K562 (cell line): ENCODE measurements around the gene VPREB1. TPM values are rescaled to one million over a fixed set of nuclear protein-coding genes. Genes with fewer than 3 reads are reported as not detected.

Experiments used
- AFF1 ChIP-seq, 2 experiments: fragments of 450-650 bp; IDR thresholded peaks; 2 replicates each; pipeline ENCODE4 v1.6.1; 2018; ENCODE audit warnings: mild to moderate bottlenecking in 2 of 2, low read depth in 1 of 2; ENCODE audit not compliant: partially characterized antibody in 2 of 2
- DACH1 ChIP-seq: fragments of 450-650 bp; IDR thresholded peaks from 2 replicates; pipeline ENCODE4 v1.6.1; 2018; ENCODE audit not compliant: partially characterized antibody
- ZNF253 ChIP-seq: fragments of 250-450 bp; sonication (Bioruptor Pico); conservative IDR thresholded peaks from 2 replicates; pipeline ENCODE4 v1.6.1; 2021; ENCODE audit warnings: mild to moderate bottlenecking
- polyA plus RNA-seq, 8 experiments: library from polyadenylated mRNA; depleted of rRNA in 4 of 8; stranded (reverse) in 5 of 8; unstranded in 3 of 8; fragments of >200 nt; fragmentation: Nextera tagmentation in 2 of 8; fragmentation: Illumina TruSeq in 1 of 8; extraction: Ambion mirVana in 2 of 8; extraction: Trizol in 1 of 8; gene quantifications; 2 replicates each; pipeline versions ENCODE4 v1.2.1 to v1.2.3, GENCODE V29; 2011 to 2014; ENCODE audit warnings: inconsistent platforms in 1 of 8, missing spikeins in 1 of 8
- total RNA-seq, 7 experiments: library from RNA; depleted of rRNA in 6 of 7; stranded (reverse); fragments of >200 nt in 6 of 7; fragmentation: Illumina TruSeq in 2 of 7; extraction: Trizol in 2 of 7; gene quantifications; 2 replicates each; pipeline versions ENCODE4 v1.2.1 to v1.2.3, GENCODE V29; 2011 to 2021; ENCODE audit warnings: low replicate concordance in 1 of 7
- TF ChIP-seq, protein P1 (sequence below): sonication (generic); formaldehyde crosslinking; IDR thresholded peaks from 2 replicates; pipeline ENCODE4 v1.8.1; 2023; ENCODE audit warnings: mild to moderate bottlenecking, missing genetic modification reagents

VPREB1 gene
- total and polyA plus RNA-seq, 9 of the 15 experiments (the other 6 are each of a cell fraction or from before 2014, with no cell fraction given): not detected

DNA sequence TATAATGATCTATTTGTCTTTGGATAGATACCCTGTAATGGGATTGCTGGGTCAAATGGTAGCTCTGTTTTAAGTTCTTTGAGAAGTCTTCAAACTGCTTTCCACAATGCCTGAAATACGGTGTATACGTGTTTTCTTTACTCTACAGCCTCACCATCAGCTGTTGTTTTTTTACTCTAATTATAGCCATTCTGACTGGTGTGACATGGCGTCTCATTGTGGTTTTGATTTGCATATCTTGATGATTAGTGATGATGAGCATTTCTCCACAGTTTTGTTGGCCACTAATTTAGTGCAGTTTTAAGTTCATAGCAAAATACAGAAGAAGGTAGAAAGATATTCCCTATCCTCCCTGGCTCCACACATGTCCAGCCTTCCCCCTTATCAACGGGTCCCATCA is 26.3 kb upstream of the VPREB1 start (continued):
- TF ChIP-seq AFF1 (IDR thresholded peaks at IDR 0.05; ENCODE audit: low read depth in 1 of 2, partially characterized antibody in 2 of 2) (no peak), ZNF253 (CRISPR knock-in tag) (0 out of 2 replicates have a peak, but pooled peaks have one; percentile 59), DACH1 (peak; percentile 18)
- TF ChIP-seq, protein P1, sequence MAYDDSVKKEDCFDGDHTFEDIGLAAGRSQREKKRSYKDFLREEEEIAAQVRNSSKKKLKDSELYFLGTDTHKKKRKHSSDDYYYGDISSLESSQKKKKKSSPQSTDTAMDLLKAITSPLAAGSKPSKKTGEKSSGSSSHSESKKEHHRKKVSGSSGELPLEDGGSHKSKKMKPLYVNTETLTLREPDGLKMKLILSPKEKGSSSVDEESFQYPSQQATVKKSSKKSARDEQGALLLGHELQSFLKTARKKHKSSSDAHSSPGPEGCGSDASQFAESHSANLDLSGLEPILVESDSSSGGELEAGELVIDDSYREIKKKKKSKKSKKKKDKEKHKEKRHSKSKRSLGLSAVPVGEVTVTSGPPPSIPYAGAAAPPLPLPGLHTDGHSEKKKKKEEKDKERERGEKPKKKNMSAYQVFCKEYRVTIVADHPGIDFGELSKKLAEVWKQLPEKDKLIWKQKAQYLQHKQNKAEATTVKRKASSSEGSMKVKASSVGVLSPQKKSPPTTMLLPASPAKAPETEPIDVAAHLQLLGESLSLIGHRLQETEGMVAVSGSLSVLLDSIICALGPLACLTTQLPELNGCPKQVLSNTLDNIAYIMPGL (CRISPR knock-in tag): 0 out of 2 replicates have a peak, but pooled peaks have one; percentile 44
